NCI-H2029 (cell line): ENCODE results near the gene GNA12.
A peak's percentile ranks its signal among the peaks of the same experiment; 100 is the strongest.
"Not testable (repeated sequence)": the region's sequence is repeated elsewhere in the genome, so short reads cannot be mapped to it uniquely, and the experiment has no call there.

Source experiments
- DNase-seq: peaks from one replicate; lab custom pipeline; 2025; lab: John Stamatoyannopoulos, UW

GNA12 gene

DNA sequence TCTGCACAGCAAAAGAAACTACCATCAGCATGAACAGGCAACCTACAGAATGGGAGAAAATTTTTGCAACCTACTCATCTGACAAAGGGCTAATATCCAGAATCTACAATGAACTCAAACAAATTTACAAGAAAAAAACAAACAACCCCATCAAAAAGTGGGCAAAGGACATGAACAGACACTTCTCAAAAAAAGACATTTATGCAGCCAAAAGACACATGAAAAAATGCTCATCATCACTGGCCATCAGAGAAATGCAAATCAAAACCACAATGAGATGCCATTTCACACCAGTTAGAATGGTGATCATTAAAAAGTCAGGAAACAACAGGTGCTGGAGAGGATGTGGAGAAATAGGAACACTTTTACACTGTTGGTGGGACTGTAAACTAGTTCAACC lies 95.4 kb downstream of the GNA12 start:
- not testable (repeated sequence) for DNase-seq

DNA sequence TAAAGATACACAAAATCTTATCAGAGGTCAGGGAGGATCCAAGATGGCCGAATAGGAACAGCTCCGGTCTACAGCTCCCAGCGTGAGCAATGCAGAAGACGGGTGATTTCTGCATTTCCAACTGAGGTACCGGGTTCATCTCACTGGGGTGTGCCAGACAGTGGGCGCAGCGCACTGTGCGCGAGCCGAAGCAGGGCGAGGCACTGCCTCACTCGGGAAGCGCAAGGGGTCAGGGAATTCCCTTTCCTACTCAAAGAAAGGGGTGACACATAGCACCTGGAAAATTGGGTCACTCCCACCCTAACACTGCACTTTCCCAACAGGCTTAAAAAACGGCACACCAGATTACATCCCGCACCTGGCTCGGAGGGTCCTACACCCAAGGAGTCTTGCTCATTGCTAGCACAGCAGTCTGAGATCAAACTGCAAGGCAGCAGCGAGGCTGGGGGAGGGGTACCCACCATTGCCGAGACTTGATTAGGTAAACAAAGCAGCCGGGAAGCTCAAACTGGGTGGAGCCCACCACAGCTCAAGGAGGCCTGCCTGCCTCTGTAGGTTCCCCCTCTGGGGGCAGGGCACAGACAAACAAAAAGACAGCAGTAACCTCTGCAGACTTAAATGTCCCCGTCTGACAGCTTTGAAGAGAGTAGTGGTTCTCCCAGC lies 100.5 kb downstream of the GNA12 start:
- DNase-seq = not testable (repeated sequence)

DNA sequence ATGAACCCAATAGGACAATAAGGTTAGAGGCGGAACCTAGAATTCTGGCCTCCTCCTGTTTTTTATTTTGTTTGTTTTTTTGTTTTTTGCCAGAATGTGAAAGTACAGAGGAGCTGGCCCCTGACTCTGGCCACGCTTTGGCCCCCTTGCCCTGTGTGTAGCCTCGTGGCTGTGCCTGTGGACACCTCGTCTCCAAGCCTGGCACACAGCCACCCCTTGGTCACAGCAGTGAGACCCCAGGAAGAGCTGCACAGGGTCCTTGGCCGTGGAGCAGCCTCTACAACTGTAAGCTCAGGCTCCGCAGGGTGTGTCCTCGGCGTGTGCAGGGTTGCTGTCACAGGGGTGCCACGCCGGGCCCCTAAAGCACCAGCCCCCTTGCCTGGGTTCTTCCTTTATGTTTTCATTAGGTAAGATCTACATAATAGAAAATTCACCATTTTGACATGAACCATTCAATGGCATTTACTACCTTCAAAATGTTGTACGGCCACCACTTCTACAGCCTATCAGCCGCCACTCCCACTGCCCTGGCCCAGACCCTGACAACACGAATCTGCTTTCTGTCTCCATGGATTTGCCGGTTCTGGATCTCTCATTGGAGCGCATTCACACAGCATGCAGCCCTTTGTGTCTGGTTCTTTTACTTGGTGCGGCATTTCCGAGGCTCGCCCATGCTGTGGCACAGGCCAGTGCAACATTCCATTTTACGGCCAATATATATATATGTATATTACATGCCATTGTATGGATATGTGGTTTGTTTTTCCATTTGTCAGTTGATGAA lies 105.2 kb downstream of the GNA12 start:
- DNase-seq = no peak

DNA sequence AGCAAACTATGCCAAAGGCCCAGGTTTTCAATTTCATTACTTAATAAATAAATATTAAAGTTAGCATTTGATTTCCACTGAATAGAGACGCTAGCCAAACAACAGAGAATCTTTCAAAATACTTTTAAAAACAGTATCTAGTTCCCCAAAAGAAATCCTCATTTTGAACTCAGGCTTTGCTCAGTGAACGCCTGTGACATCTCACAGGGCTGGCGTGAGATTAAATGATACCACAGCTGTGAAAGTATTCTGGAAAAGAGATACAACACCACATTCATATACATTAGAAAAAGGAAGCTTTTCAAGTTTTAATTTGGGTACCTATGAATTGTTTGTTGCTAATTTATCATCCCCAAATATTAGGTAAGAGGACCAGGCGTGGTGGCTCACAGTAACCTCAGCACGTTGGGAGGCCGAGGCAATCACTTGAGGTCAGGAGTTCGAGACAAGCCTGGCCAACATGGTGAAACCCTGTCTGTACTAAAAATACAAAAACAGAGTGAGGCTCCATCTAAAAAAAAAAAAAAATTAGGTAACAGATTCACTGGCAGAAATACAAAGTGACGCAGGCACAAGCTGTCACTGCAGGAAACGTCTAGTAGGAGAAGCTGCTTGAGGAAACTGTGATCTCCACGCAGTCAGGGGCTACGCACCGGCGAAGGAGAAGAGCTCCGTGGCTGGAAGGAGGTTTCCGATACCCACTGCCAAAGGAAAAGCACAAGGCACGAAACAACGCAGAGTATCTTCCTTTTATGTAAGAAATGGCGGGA lies 106.2 kb downstream of the GNA12 start:
- no peak for DNase-seq

DNA sequence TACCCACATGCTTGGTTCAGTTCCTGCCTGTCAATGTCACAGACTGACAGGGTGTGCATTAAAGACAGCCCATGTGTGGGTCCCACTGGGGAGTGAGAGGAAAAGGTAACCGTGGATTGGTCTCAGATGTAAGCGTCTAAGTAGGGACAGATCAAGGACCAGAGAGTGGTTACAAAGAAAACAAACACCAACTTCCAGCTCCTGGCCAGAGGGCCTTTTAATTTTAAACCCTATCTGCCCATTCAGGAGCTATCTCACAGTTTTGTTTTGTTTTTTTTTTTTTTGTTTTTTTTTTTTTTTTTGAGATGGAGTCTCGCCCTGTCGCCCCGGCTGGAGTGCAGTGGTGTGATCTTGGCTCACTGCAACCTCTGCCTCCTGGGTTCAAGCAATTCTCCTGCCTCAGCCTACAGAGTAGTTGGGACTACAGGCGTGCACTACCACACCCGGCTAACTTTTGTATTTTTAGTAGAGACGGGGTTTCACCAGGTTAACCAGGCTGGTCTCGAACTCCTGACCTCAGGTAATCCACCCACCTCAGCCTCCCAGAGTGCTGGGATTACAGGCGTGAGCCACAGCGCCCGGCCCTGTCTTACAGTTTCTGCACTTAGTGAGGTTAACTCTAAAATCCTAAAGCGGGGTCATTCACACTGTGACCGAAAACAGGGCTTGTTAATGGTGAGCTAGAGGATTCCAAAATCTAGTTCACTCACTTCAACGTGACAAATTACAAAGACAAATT lies 106.9 kb downstream of the GNA12 start:
- DNase-seq = not testable (repeated sequence)

DNA sequence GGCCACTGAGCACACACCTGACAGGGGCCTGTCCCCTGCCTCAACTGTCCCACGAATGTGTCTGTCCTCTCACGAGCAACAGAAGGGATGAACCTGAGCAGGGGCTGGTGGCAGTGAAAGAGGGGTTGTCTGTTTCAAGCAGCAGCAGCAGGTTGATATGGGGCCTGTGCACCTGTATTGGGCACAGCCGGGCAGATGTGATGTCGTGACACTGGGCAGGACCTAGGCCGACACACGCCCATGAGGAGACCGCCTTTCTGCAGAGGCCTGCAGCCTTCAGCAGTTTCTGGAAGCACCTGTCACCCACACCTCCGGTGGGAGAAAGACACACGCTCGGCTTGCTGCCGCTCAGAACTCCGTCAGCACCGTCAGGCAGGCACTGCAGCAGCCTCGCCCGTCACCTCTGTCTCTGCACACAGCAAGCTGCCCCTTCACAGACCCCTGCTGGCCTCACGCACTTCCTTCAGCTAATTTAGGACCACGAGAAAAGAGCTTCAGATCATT lies 107.6 kb downstream of the GNA12 start:
- no peak for DNase-seq

DNA sequence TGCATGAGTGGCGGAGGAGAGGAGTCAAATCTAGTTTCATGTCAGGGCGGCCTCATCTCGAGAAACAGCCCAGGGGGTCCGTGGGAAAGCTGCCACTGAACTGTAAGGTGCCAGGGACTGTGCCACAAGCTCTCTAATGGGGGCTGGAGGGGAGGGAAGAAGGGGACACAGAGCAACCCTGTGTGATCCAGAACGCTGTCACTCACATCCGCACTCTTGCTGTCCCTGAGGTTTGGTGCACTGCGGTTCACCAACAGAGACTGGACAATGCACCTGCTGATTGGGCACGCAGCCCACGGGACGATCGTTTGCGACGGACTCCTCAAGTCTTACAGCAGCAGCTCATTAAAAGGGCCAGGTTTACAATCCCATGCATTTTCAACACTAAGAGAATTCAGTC lies 108.4 kb downstream of the GNA12 start:
- no peak for DNase-seq

DNA sequence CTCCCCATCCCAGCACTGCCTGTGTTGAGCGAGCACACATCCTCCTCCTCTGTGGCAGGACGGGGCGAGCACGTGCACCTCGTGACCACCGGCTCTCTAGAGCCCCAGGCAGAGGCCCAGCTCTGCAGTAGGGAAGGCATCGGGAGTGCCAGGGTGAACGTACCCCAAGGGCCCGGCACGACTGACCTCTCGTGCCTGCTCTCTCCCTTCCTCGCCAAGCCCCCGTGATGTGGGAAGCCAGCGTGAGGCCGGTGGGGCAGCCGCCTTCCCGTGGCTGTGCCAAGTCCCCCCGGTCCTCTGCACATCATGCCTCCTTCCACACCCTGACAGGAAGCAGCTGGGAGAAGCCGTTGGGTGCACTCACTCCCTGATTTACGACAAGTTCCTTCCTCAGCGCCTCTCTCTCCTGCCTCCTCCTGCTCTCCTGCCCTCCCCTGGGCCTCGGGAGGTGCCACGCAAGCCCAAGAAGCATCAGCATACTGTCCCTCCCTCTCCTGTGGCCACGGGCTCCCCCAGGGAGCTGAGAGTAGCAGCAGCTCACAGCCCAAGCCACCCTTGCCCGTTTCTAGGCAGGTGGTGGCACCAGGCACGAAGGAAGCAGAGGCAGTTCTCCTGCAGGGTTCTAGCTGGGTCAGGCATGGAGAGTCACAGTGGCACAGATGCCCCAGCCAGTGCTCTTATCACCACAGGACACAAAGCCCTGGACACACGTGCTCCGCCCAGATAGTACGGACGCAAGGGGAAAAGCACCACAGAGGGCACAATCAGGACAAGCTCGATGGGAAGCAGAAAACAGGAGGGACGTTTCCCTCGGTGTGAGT lies 109.1 kb downstream of the GNA12 start:
- DNase-seq = no peak

DNA sequence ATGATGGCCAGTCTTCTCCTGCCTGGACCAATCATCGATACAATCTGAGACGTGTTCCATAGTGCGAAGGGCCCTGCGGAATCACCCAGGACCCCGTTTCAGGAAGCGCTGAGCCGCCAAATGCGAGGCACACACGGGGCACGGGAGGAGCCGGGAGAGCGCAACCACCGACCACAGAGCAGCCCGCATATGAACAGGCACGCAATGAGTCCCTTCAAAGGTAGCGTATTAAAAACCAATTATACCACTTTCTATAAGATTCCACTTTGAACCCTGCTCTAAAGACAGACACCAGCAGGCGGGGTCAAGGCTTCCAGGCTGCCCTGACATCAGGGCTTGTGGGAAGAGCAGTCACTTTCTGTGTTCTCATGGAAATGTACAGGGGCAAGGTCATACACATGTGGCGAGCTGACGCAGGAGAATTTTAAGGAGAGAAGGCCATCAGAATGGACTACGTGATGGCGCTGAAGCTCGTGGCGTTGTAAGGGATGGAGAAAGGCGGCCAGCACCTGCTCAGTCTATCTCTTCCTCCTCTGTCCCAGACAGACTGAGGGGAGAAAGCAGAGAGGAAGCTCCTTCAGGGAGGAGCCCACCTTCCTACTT lies 109.9 kb downstream of the GNA12 start:
- no peak for DNase-seq

DNA sequence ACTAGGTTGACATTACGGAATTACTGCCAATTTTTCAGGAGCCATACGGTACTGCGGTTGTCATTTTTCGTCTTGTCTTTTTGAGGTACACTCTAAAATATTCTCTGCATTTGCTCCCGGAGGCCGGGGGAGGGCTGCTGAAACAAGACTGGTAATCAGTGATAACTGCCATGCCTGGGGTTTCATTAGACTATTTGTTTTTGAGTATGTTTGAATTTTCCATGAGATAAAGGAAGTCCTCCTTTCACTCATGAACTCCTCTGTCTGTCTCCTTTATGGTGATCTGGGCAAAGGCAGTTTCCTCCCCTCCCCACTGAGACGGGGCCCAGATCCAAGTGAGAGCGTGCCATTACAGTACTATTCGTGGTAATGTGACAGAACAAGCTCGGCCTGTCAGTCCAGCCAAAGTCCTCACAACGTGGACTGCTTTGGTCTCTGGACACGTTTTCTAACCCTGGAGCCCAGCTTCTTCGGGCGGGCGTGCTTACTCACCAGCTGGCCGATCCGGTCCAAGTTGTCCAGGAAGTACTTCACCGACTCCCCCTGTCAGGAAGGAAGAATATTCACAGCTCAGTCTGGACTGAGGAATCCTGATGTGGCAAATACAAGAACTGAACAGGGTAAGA lies 111.0 kb downstream of the GNA12 start:
- DNase-seq = peak; percentile 32

DNA sequence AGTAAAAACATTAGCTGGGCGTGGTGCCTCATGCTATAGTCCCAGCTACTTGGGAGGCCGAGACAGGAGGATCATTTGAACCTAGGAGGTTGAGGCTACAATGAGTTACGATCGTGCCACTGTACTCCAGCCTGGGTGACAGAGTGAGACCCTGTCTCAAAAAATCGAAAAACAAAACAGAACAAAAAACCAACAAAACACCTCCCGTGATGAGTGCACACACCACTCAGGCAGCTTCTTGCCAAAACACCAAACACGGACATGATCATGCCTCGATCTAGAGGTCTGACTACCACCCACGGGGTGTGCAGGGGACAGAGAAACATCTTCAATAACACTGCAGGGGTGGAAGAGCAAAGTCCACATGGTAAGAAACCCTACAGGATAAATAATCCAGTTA lies 111.7 kb downstream of the GNA12 start:
- no peak for DNase-seq

DNA sequence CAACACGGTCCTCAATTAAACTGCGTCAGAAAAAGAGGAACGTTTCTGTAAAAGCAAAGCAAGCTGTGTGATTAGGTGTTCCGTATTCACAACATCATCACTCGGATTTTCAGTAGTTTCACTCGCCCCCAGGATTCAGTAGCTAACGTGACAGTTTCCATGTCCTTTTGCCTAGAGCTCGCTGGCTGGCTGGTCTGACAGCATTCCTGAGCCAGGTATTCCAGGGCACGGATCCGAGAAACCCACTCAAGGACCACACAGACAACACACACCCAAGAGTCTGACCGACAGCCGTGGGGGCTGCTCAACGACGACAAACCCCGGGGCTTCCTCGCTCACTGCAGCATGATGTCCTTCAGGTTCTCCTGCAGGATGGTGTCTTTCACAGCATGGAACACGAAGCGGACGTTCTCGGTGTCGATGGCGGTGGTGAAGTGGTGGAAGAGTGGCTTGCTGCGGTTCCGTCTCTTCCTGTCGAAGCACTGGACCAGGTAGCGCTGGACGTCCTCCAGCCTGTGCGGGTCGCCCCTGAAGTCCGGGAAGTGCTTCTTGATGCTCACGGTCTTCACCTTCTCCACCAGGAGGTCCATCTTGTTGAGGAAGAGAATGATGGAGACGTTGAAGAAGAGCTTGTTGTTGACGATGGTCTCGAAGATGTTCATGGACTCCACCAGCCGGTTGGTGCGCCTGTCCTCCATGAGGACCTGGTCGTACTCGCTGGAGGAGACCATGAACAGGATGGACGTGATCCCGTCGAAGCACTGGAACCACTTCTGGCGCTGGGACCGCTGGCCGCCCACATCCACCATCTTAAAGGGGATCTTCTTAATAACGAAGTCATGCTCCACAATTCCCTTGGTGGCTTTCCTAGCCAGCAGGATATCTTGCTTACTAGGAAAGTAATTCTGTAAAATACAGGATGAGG lies 113.0 kb downstream of the GNA12 start:
- DNase-seq = no peak

DNA sequence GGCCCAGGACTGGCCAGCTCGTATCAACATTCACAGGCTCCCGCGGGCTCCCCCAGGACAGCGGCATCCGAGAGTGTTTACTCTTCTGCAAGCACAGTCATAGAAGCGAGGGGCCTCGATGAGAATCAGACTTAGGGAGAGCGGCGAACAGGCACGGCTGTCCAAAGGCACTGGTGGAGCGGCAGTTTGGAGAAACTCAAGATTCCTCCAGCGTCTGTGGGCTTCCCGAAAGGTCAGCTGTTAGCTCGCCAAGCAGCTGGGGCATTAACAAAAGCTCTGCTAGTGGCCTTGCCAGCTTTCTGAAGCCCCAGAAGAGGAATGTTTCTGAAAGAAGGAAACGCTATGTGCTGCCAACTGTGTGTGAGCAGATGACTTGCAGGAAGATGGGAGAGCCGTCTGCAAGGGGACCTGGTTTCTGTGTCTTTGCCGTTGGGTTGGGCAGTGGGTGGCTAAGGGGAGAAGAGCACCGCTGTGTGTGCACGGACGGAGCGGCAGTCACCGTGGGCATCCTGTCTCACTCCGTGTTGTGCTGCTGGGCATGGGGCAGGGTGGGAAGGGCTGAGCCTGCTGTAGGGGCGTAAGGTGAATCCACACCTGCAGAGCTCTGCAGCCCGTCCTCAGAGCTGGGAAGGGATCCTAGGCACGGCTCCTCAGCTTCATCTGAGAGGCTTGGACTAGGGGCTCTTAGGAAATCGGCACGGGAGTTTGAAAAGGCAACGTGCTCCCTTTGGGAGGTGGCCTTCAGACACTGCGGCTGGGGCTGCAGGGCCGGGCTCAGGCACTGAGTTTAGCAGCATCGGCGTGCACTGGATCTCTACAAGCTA lies 114.0 kb downstream of the GNA12 start:
- no peak for DNase-seq

DNA sequence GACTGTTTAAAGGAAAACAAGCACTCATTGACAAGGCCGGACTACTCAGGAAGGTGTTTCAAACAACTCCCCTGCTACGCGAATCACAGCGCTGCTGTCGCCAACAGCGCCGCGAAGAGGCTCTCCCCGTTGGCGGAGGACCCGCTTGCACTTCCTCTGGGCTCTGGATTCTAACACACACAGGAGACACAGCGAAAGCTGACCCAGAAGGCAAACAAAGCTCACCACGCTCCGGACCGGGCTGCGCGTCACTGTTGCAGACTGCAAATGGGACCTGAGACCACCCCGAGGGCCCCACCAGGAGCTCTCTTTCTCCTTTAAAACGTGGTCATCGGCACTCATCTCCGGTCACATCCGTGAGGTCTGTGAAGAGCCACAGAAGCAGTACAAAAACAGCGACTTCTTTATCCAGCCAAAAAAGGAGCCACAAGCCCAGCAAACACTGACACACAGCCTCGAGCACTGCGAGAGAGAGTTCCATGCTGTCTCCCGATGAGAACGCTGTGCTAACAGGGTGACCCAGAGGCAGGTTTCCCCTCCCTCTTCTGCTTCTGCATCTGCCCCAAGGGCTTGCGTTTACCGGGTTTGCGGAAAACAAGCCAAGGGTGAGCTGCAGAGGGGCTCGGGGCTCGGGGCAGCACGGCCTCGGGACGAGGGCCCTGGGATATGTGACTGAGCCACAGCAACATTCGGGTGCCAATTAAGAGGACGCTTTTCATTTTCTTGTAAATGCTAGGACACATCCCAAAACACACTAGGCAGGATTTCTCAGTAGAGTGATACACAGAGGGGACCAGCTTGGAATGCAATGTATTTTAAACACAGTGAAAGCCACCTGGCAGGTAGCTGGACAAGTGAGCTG lies 114.8 kb downstream of the GNA12 start:
- DNase-seq = no peak

DNA sequence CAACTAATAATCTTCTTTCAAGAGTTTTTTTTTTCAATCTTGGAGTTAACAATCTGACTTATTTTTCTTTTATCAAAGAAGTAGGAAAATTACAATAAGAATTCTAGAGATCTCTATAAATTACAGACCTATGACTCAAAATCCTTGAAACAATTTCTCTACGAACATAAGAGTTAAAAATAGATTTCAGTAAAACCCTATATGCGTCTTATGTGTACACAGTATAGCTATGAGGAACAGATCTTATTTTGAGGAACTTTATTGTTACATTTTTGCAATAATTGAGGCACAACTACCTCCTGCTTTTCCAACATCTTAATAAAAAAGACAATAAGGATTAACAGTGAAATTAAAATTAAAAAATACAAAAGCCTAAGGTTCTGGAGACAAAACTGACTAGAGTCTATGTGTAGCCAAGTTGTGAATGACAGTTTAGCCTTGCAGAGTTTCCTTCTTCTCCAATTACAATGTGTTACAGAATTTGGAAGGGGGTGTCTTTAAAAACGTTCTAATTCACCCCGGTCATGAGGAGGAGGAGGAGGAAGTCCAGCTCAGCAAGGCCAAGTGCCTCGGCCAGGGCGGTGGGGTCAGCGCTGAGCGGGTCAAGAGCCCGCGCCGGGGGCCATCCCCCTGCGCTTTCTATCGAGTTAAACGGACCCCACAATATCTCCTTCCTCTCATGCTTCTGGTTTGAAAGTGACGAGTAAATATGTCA lies 115.6 kb downstream of the GNA12 start:
- DNase-seq = no peak

DNA sequence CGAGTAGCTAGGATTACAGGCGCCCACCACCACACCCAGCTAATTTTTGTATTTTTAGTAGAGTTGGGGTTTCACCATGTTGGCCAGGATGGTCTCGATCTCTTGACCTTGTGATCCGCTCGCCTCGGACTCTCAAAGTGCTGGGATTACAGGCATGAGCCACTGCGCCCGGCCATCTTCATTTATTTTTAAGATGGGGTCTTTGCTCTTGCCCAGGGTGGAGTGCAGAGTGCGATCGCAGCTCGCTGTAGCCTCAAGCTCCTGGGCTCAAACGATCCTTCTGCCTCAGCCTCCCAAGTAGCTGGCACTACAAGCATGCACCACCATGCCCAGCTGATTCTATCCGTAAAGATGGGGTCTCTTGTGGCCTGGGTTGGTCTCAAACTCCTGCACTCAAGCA lies 116.9 kb downstream of the GNA12 start:
- DNase-seq = not testable (repeated sequence)
